Fibroblast of lung (primary cell): ENCODE results near the gene HPS5. TPM values are rescaled to one million over a fixed set of nuclear protein-coding genes. Genes with fewer than 3 reads are reported as not detected.

ENCODE experiments used
- DNase-seq, 2 donors: peaks; one replicate each; pipeline versions ENCODE4 v3.0.0 to v3.0.0-alpha.2; 2010; ENCODE audit warnings: low read depth in 2 of 2
- H2AFZ ChIP-seq: 2 replicates; pipeline ENCODE4 v1.5.1; 2012; ENCODE audit warnings: low read length, control low read depth, inconsistent platforms
- H3K27ac ChIP-seq: 2 replicates; pipeline ENCODE4 v1.5.1; 2011; ENCODE audit warnings: low read length, control low read depth; ENCODE audit not compliant: insufficient read depth
- H3K27me3 ChIP-seq: 2 replicates; pipeline ENCODE4 v1.5.1; 2011; ENCODE audit warnings: mild to moderate bottlenecking, low read length; ENCODE audit not compliant: control insufficient read depth, insufficient read depth
- H3K36me3 ChIP-seq: 2 replicates; pipeline ENCODE4 v1.5.1; 2011; ENCODE audit warnings: low read length; ENCODE audit not compliant: control insufficient read depth, insufficient read depth
- H3K4me1 ChIP-seq: 2 replicates; pipeline ENCODE4 v1.5.1; 2011; ENCODE audit warnings: low read length; ENCODE audit not compliant: control insufficient read depth, insufficient read depth; ENCODE audit errors: extremely low read depth
- H3K4me2 ChIP-seq: 2 replicates; pipeline ENCODE4 v1.5.1; 2011; ENCODE audit warnings: low read length, control low read depth; ENCODE audit not compliant: insufficient read depth; ENCODE audit errors: extremely low read depth
- H3K4me3 ChIP-seq, 4 experiments: fragments of 200-600 bp in 1 of 4; sonication (generic) in 1 of 4; replicated peaks in 1 of 4; 2 replicates each; pipeline ENCODE4 v1.5.1; 2011 to 2016; ENCODE audit warnings: low read length in 4 of 4, low read depth in 3 of 4, mild to moderate bottlenecking in 3 of 4, control low read depth in 2 of 4, inconsistent platforms in 1 of 4, mixed read lengths in 1 of 4; ENCODE audit not compliant: insufficient read depth in 1 of 4; ENCODE audit errors: control extremely low read depth in 1 of 4
- H3K79me2 ChIP-seq: 2 replicates; pipeline ENCODE4 v1.5.1; 2012; ENCODE audit warnings: mild to moderate bottlenecking, low read length, inconsistent platforms; ENCODE audit not compliant: control insufficient read depth, insufficient read depth
- H3K9ac ChIP-seq: 2 replicates; pipeline ENCODE4 v1.5.1; 2011; ENCODE audit warnings: mild to moderate bottlenecking, low read length, control low read depth; ENCODE audit not compliant: insufficient read depth
- H3K9me3 ChIP-seq: 2 replicates; pipeline ENCODE4 v1.5.1; 2012; ENCODE audit warnings: low read depth, low read length; ENCODE audit not compliant: control insufficient read depth, insufficient read depth
- H4K20me1 ChIP-seq: 2 replicates; pipeline ENCODE4 v1.5.1; 2011; ENCODE audit warnings: low read length; ENCODE audit not compliant: control insufficient read depth, insufficient read depth; ENCODE audit errors: extremely low read depth
- EZH2 ChIP-seq: IDR thresholded peaks from 2 replicates; pipeline ENCODE4 v1.5.1; 2012; ENCODE audit warnings: low read length, control low read depth, mild to moderate bottlenecking; ENCODE audit errors: missing control alignments
- polyA plus RNA-seq, 2 donors: library from polyadenylated mRNA; depleted of rRNA in 1 of 2; stranded (reverse) in 1 of 2; unstranded in 1 of 2; fragments of >200 nt; gene quantifications; 2 replicates each; pipeline ENCODE4 v1.2.1, GENCODE V29; 2011 to 2012; ENCODE audit warnings: missing spikeins in 1 of 2
- total RNA-seq: library from RNA; depleted of rRNA; stranded (reverse); fragments of >200 nt; gene quantifications from 2 replicates; pipeline ENCODE4 v1.2.1, GENCODE V29; 2014
- TF ChIP-seq, protein P1 (sequence below), 2 donors: IDR thresholded peaks in 1 of 2; conservative IDR thresholded peaks in 1 of 2; 1 replicate in 1 of 2; 2 replicates in 1 of 2; pipeline ENCODE4 v1.5.1; 2011 to 2012; ENCODE audit warnings: low read length in 2 of 2, control low read depth in 1 of 2, inconsistent platforms in 1 of 2, low read depth in 1 of 2, mild to moderate bottlenecking in 1 of 2

HPS5 gene
- total and polyA plus RNA-seq, 2 donors (not counting 1 experiment from before 2014, with no cell fraction given): 15.6 to 44.1 TPM

DNA sequence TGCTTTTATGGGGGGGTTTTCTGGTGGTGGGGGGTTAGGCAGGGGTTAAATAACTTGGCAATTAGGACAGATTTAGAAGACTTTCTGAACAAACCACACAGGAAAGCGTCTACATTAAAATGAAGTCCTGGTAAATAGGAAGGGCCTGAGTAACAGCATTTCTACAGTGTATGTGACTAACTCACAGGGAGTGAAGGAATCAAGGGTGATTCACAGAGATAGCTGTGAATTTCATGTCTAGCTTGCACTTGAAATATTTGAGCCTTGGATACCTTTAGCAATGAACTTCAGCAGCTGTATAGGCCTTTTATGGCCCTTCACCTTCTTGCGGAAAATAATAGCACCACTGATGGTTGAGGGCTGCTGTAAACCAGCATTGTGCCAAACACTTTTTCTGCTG, 46.3 kb upstream of the HPS5 start:
- TF ChIP-seq, protein P1, sequence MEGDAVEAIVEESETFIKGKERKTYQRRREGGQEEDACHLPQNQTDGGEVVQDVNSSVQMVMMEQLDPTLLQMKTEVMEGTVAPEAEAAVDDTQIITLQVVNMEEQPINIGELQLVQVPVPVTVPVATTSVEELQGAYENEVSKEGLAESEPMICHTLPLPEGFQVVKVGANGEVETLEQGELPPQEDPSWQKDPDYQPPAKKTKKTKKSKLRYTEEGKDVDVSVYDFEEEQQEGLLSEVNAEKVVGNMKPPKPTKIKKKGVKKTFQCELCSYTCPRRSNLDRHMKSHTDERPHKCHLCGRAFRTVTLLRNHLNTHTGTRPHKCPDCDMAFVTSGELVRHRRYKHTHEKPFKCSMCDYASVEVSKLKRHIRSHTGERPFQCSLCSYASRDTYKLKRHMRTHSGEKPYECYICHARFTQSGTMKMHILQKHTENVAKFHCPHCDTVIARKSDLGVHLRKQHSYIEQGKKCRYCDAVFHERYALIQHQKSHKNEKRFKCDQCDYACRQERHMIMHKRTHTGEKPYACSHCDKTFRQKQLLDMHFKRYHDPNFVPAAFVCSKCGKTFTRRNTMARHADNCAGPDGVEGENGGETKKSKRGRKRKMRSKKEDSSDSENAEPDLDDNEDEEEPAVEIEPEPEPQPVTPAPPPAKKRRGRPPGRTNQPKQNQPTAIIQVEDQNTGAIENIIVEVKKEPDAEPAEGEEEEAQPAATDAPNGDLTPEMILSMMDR (conservative IDR thresholded peaks at IDR 0.05 in 1 of 2, IDR thresholded peaks at IDR 0.05 in 1 of 2; ENCODE audit: low read depth in 1 of 2, low read length in 2 of 2): no peak
- TF ChIP-seq EZH2: no peak
- no peaks in the 10 kb centered on the region for H4K20me1 ChIP-seq
- H3K27me3 ChIP-seq: no peaks in the 10 kb centered on the region
- no peak overlapping the region for H3K27ac ChIP-seq
- no peak overlapping the region for H3K9ac ChIP-seq
- peaks cover 1% of the 10 kb centered on the region for H3K36me3 ChIP-seq
- no peak overlapping the region for H3K4me3 ChIP-seq
- no peaks in the 10 kb centered on the region for H3K9me3 ChIP-seq
- no peak overlapping the region for H2AFZ ChIP-seq
- H3K79me2 ChIP-seq: no peaks in the 10 kb centered on the region
- peak in 1 of 2 donors; percentile 75 for DNase-seq
- H3K4me1 ChIP-seq: no peaks in the 10 kb centered on the region
- H3K4me2 ChIP-seq: no peak overlapping the region

DNA sequence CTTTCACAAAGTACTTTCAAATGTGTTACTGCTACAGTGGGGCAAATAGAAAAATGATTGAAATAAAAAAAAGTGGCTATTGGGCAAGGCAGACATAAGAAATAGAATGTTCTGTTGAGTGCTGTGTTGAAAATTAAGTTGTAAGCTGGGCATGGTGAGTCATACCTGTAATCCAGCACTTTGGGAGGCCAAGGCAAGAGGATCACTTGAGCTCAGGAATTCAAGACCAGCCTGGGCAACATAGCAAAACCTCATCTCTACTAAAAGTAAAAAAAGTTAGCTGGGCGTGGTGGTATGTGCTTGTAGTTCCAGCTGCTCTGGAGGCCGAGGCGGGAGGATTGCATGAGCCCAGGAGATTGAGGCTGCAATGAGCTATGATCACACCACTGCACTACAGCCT, 45.5 kb upstream of the HPS5 start:
- no peak overlapping the region for H3K4me2 ChIP-seq
- DNase-seq: no peak
- no peaks in the 10 kb centered on the region for H3K4me1 ChIP-seq
- H3K27me3 ChIP-seq: no peaks in the 10 kb centered on the region
- no peak overlapping the region for H3K9ac ChIP-seq
- no peaks in the 10 kb centered on the region for H3K9me3 ChIP-seq
- peaks cover 1% of the 10 kb centered on the region for H3K36me3 ChIP-seq
- H3K4me3 ChIP-seq: no peak overlapping the region
- no peak for TF ChIP-seq EZH2
- TF ChIP-seq, protein P1 (conservative IDR thresholded peaks at IDR 0.05 in 1 of 2, IDR thresholded peaks at IDR 0.05 in 1 of 2; ENCODE audit: low read depth in 1 of 2, low read length in 2 of 2): no peak
- H3K27ac ChIP-seq: no peak overlapping the region
- no peaks in the 10 kb centered on the region for H4K20me1 ChIP-seq
- H3K79me2 ChIP-seq: no peaks in the 10 kb centered on the region
- H2AFZ ChIP-seq: no peak overlapping the region

DNA sequence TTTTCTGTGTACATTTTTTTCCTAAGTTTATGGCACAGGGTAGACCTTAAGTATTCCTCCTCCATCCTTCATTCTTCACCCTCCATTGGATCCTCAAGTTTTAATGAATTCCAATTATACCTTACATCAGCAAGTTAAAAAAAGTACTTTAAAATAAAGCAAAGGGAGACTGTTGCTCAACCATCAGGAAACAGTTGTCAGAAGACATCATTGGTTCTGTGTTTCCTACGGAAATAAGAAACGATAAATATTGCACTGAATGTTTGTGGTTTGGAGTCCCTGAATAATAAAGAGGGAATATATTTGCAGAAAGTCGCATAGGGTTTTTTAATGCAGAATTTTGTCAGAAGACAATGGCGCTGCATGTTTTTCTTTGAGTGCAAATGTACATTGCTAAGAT, 44.3 kb upstream of the HPS5 start:
- peaks cover 1% of the 10 kb centered on the region for H3K36me3 ChIP-seq
- no peaks in the 10 kb centered on the region for H3K9me3 ChIP-seq
- H3K27ac ChIP-seq: no peak overlapping the region
- DNase-seq: no peak
- TF ChIP-seq EZH2: no peak
- TF ChIP-seq, protein P1 (conservative IDR thresholded peaks at IDR 0.05 in 1 of 2, IDR thresholded peaks at IDR 0.05 in 1 of 2; ENCODE audit: low read depth in 1 of 2, low read length in 2 of 2): no peak
- H4K20me1 ChIP-seq: no peaks in the 10 kb centered on the region
- no peak overlapping the region for H2AFZ ChIP-seq
- no peak overlapping the region for H3K4me3 ChIP-seq
- no peaks in the 10 kb centered on the region for H3K79me2 ChIP-seq
- no peak overlapping the region for H3K9ac ChIP-seq
- H3K27me3 ChIP-seq: no peaks in the 10 kb centered on the region
- no peaks in the 10 kb centered on the region for H3K4me1 ChIP-seq
- H3K4me2 ChIP-seq: no peak overlapping the region
